ENCODE data around the gene RPS6KA1.

- TF ChIP-seq CTCF (IDR thresholded peaks at IDR 0.05), result no peak
- no peak for TF ChIP-seq POLR2A (IDR thresholded peaks at IDR 0.05)
Measured at GRCh38 chr1:26536081-26536480, 6.5 kb downstream of the RPS6KA1 start.

Measured in right lobe of liver (tissue), 4 donors.